Panc1 (cell line): ENCODE results near the gene DCC. TPM values are rescaled to one million over a fixed set of nuclear protein-coding genes. Genes with fewer than 3 reads are reported as not detected.

Experiments used
- ATAC-seq: fragments of 200-7000 bp; cut with Tn5 transposase; 2 replicates; pipeline ENCODE4 v1.9.1; 2020; ENCODE audit warnings: mild to moderate bottlenecking, moderate library complexity
- BruUV-seq: library from RNA; stranded (reverse); fragments of 400-500 nt; replicated peaks from 2 replicates; lab custom pipeline; 2021; lab: Mats Ljungman, UMichigan
- CTCF ChIA-PET: fragments of 300-600 bp; sonication (Branson Sonifier 250); formaldehyde crosslinking; loops from one replicate; lab custom pipeline; 2022; ENCODE audit warnings: antibody characterized with exemption; lab: Charles Lee
- POLR2A ChIA-PET: fragments of 300-600 bp; sonication (Branson Sonifier 250); formaldehyde crosslinking; loops from one replicate; lab custom pipeline; 2022; ENCODE audit warnings: antibody characterized with exemption; lab: Charles Lee
- DNase-seq: peaks from one replicate; pipeline ENCODE4 v3.0.0-alpha.2; 2010; ENCODE audit warnings: low read depth, low spot score
- H3K27ac ChIP-seq: 2 replicates; pipeline ENCODE4 v1.5.1; 2011; ENCODE audit warnings: mild to moderate bottlenecking, low read length, inconsistent platforms
- H3K27me3 ChIP-seq: fragments of 200-500 bp; sonication (Bioruptor generic); 2 replicates; pipeline ENCODE4 v1.6.0; 2014; ENCODE audit warnings: low read length, inconsistent platforms; ENCODE audit not compliant: control insufficient read depth, insufficient read depth
- H3K36me3 ChIP-seq: fragments of 200-500 bp; sonication (Bioruptor generic); 2 replicates; pipeline ENCODE4 v1.5.1; 2014; ENCODE audit warnings: inconsistent platforms, mild to moderate bottlenecking, low read length, moderate library complexity; ENCODE audit not compliant: control insufficient read depth, insufficient read depth
- H3K4me1 ChIP-seq: 2 replicates; pipeline ENCODE4 v1.5.1; 2011; ENCODE audit warnings: inconsistent platforms, mild to moderate bottlenecking, low read length, moderate library complexity; ENCODE audit not compliant: control insufficient read depth, insufficient read depth
- H3K4me3 ChIP-seq, 2 experiments: 2 replicates each; pipeline ENCODE4 v1.5.1; 2011 to 2012; ENCODE audit warnings: low read depth in 2 of 2, low read length in 2 of 2, mild to moderate bottlenecking in 2 of 2, inconsistent platforms in 1 of 2, moderate library complexity in 1 of 2
- H3K9me3 ChIP-seq: fragments of 200-500 bp; sonication (Bioruptor generic); 2 replicates; pipeline ENCODE4 v1.5.1; 2014; ENCODE audit warnings: low read depth, mild to moderate bottlenecking, inconsistent platforms, low read length, moderate library complexity; ENCODE audit not compliant: control insufficient read depth, insufficient read depth
- POLR2AphosphoS5 ChIP-seq: IDR thresholded peaks from 2 replicates; pipeline ENCODE4 v1.6.1; 2012; ENCODE audit warnings: mild to moderate bottlenecking, low read depth, low read length, moderate library complexity
- SIN3A ChIP-seq: IDR thresholded peaks from 2 replicates; pipeline ENCODE4 v1.6.1; 2012; ENCODE audit warnings: low read depth, mild to moderate bottlenecking, low read length, moderate library complexity, borderline replicate concordance; ENCODE audit not compliant: insufficient read depth
- TCF7L2 ChIP-seq: IDR thresholded peaks from 2 replicates; pipeline ENCODE4 v1.6.1; 2011; ENCODE audit warnings: mild to moderate bottlenecking, low read depth, low read length, inconsistent platforms
- in situ Hi-C: cut with HindIII; loops from 2 replicates; pipeline ENCODE4 v1.10.0; 2016; ENCODE audit warnings: low sequenced_read_pairs, low pct_unique_long_range_greater_than_20kb
- intact Hi-C: fragments of 100-400 bp; cut with micrococcal nuclease; formaldehyde crosslinking; loops from one replicate; pipeline ENCODE4 v1.10.0; 2022; ENCODE audit not compliant: unreplicated experiment
- total RNA-seq: library from RNA; stranded (reverse); gene quantifications from one replicate; pipeline ENCODE4 v1.2.1, GENCODE V29; 2021; ENCODE audit not compliant: unreplicated experiment
- TF ChIP-seq, protein P1 (sequence below): fragments of 450-650 bp; IDR thresholded peaks from 2 replicates; pipeline ENCODE4 v1.5.1; 2017; ENCODE audit warnings: mild to moderate bottlenecking
- TF ChIP-seq, protein P2 (sequence below), 2 experiments: IDR thresholded peaks; 2 replicates each; pipeline ENCODE4 v1.6.1; 2011 to 2012; ENCODE audit warnings: low read depth in 2 of 2, control low read depth in 1 of 2, low read length in 1 of 2, mild to moderate bottlenecking in 1 of 2, moderate library complexity in 1 of 2; ENCODE audit not compliant: insufficient read depth in 1 of 2

The DCC gene
- total RNA-seq, 1 experiment from 2014 or later: not detected

DNA sequence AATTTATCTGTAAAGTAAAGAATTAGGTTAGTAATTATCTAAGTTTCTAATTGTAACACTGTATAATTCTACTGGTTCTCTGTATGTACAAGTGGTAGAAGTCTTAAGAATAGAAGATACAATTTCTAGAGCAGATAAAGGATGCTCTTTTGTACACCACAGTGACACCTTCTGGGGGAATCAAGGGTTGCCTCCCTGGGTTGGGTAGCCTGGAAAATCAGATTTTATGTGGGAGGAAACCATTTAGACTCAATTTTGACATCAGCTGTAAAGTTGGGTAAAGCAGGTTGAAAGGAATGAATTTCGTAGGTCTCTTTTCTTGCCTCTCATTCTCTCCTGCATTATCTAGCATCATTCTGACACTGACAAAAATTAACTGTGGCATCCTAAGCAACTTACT lies 354.8 kb downstream of the DCC start:
- intact Hi-C loops (no loop called here), in situ Hi-C loops (no loop called here)
- no peak overlapping the region for H3K4me3 ChIP-seq
- no peaks in the 10 kb centered on the region for H3K36me3 ChIP-seq
- BruUV-seq: no TSS peak
- ATAC-seq (no peak), DNase-seq (no peak)
- ChIA-PET POLR2A (no interaction called here), CTCF (no interaction called here)
- no peak overlapping the region for H3K27ac ChIP-seq
- TF ChIP-seq, protein P1, sequence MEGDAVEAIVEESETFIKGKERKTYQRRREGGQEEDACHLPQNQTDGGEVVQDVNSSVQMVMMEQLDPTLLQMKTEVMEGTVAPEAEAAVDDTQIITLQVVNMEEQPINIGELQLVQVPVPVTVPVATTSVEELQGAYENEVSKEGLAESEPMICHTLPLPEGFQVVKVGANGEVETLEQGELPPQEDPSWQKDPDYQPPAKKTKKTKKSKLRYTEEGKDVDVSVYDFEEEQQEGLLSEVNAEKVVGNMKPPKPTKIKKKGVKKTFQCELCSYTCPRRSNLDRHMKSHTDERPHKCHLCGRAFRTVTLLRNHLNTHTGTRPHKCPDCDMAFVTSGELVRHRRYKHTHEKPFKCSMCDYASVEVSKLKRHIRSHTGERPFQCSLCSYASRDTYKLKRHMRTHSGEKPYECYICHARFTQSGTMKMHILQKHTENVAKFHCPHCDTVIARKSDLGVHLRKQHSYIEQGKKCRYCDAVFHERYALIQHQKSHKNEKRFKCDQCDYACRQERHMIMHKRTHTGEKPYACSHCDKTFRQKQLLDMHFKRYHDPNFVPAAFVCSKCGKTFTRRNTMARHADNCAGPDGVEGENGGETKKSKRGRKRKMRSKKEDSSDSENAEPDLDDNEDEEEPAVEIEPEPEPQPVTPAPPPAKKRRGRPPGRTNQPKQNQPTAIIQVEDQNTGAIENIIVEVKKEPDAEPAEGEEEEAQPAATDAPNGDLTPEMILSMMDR: no peak
- no peak for TF ChIP-seq SIN3A
- TF ChIP-seq, protein P2, sequence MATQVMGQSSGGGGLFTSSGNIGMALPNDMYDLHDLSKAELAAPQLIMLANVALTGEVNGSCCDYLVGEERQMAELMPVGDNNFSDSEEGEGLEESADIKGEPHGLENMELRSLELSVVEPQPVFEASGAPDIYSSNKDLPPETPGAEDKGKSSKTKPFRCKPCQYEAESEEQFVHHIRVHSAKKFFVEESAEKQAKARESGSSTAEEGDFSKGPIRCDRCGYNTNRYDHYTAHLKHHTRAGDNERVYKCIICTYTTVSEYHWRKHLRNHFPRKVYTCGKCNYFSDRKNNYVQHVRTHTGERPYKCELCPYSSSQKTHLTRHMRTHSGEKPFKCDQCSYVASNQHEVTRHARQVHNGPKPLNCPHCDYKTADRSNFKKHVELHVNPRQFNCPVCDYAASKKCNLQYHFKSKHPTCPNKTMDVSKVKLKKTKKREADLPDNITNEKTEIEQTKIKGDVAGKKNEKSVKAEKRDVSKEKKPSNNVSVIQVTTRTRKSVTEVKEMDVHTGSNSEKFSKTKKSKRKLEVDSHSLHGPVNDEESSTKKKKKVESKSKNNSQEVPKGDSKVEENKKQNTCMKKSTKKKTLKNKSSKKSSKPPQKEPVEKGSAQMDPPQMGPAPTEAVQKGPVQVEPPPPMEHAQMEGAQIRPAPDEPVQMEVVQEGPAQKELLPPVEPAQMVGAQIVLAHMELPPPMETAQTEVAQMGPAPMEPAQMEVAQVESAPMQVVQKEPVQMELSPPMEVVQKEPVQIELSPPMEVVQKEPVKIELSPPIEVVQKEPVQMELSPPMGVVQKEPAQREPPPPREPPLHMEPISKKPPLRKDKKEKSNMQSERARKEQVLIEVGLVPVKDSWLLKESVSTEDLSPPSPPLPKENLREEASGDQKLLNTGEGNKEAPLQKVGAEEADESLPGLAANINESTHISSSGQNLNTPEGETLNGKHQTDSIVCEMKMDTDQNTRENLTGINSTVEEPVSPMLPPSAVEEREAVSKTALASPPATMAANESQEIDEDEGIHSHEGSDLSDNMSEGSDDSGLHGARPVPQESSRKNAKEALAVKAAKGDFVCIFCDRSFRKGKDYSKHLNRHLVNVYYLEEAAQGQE (IDR thresholded peaks at IDR 0.05; ENCODE audit: insufficient read depth in 1 of 2, low read depth in 2 of 2, low read length in 1 of 2): no peak
- no peak for TF ChIP-seq POLR2AphosphoS5
- no peak for TF ChIP-seq TCF7L2
- H3K4me1 ChIP-seq: no peaks in the 10 kb centered on the region
- H3K9me3 ChIP-seq: no peaks in the 10 kb centered on the region
- no peaks in the 10 kb centered on the region for H3K27me3 ChIP-seq

- no peaks in the 10 kb centered on the region for H3K4me1 ChIP-seq
- no peak overlapping the region for H3K27ac ChIP-seq
- in situ Hi-C loops (no loop called here), intact Hi-C loops (loop anchor here (5.0 kb wide), 1 partner anchor 467 kb away; no protein-coding TSS in a partner anchor)
- no peak overlapping the region for H3K4me3 ChIP-seq
- H3K36me3 ChIP-seq: no peaks in the 10 kb centered on the region
- POLR2A ChIA-PET: no interaction called here
- no peak for TF ChIP-seq POLR2AphosphoS5
- TF ChIP-seq TCF7L2: no peak
- TF ChIP-seq, protein P1: no peak
- TF ChIP-seq, protein P2 (IDR thresholded peaks at IDR 0.05; ENCODE audit: insufficient read depth in 1 of 2, low read depth in 2 of 2, low read length in 1 of 2): no peak
- TF ChIP-seq SIN3A: no peak
- CTCF ChIA-PET: no interaction called here
- H3K9me3 ChIP-seq: no peaks in the 10 kb centered on the region
- DNase-seq: no peak
- H3K27me3 ChIP-seq: no peaks in the 10 kb centered on the region
- no TSS peak for BruUV-seq
- no peak for ATAC-seq
Observed at GRCh38 chr18:52700116-52700515, 360.1 kb downstream of the DCC start.
